HEK293 (cell line): ENCODE results near the gene COIL.
A peak's percentile ranks its signal among the peaks of the same experiment; 100 is the strongest.

Source experiments
- CTCF ChIA-PET: fragments of 350-600 bp; formaldehyde crosslinking; extraction: SDS; loops from one replicate; lab custom pipeline; 2021; ENCODE audit warnings: antibody characterized with exemption; lab: Yijun Ruan, JAX
- POLR2A ChIA-PET: fragments of 300-600 bp; formaldehyde crosslinking; extraction: SDS; loops from one replicate; lab custom pipeline; 2020; ENCODE audit warnings: antibody characterized with exemption, inconsistent platforms; lab: Yijun Ruan, JAX
- H3K27ac ChIP-seq: fragments of 200-500 bp; sonication (Bioruptor generic); 2 replicates; pipeline ENCODE4 v1.5.1; 2014; ENCODE audit warnings: low read depth, low read length, control low read depth, inconsistent platforms; ENCODE audit errors: extremely low read depth
- H3K36me3 ChIP-seq, 2 experiments: fragments of 200-500 bp in 1 of 2; sonication (Bioruptor generic) in 1 of 2; 1 replicate in 1 of 2; 2 replicates in 1 of 2; pipeline ENCODE4 v1.5.1; 2014 to 2017; ENCODE audit warnings: inconsistent platforms in 2 of 2, low read length in 2 of 2; ENCODE audit not compliant: control insufficient read depth in 2 of 2, insufficient read depth in 1 of 2
- H3K4me1 ChIP-seq: fragments of 200-500 bp; sonication (Bioruptor generic); 2 replicates; pipeline ENCODE4 v1.5.1; 2014; ENCODE audit warnings: mild to moderate bottlenecking, low read length, inconsistent platforms; ENCODE audit not compliant: control insufficient read depth, insufficient read depth
- H3K4me3 ChIP-seq: 2 replicates; pipeline ENCODE4 v1.5.1; 2011; ENCODE audit warnings: low read depth, mild to moderate bottlenecking, control low read depth, low read length, moderate library complexity
- H3K9me3 ChIP-seq: fragments of 200-500 bp; sonication (Bioruptor generic); 2 replicates; pipeline ENCODE4 v1.5.1; 2014; ENCODE audit warnings: low read depth, low read length, inconsistent platforms; ENCODE audit not compliant: control insufficient read depth, insufficient read depth
- EGR2 ChIP-seq: fragments of 450-650 bp; formaldehyde crosslinking; IDR thresholded peaks from 2 replicates; pipeline ENCODE4 v1.5.1; 2016; ENCODE audit warnings: low read depth, missing biosample characterization, missing genetic modification characterization
- PRDM1 ChIP-seq: fragments of 450-650 bp; formaldehyde crosslinking; IDR thresholded peaks from 2 replicates; pipeline ENCODE4; 2016; ENCODE audit warnings: missing biosample characterization, missing genetic modification characterization
- ZBTB1 ChIP-seq: fragments of 450-650 bp; formaldehyde crosslinking; IDR thresholded peaks from 2 replicates; pipeline ENCODE4 v1.5.1; 2016; ENCODE audit warnings: missing biosample characterization, missing genetic modification characterization
- ZEB2 ChIP-seq: fragments of 450-650 bp; formaldehyde crosslinking; IDR thresholded peaks from 2 replicates; pipeline ENCODE4 v1.5.1; 2016; ENCODE audit warnings: missing biosample characterization, missing genetic modification characterization
- ZNF175 ChIP-seq: fragments of 450-650 bp; formaldehyde crosslinking; IDR thresholded peaks from 2 replicates; pipeline ENCODE4 v1.5.1; 2016; ENCODE audit warnings: missing biosample characterization, missing genetic modification characterization
- ZNF184 ChIP-seq: fragments of 450-650 bp; IDR thresholded peaks from 2 replicates; pipeline ENCODE4 v1.5.1; 2018; ENCODE audit warnings: missing biosample characterization, mild to moderate bottlenecking, missing genetic modification characterization
- ZNF404 ChIP-seq: fragments of 450-650 bp; formaldehyde crosslinking; IDR thresholded peaks from 2 replicates; pipeline ENCODE4 v1.5.1; 2017; ENCODE audit warnings: missing biosample characterization, missing genetic modification characterization
- ZNF530 ChIP-seq: fragments of 450-650 bp; formaldehyde crosslinking; IDR thresholded peaks from 2 replicates; pipeline ENCODE4 v1.5.1; 2016; ENCODE audit warnings: low read depth, missing biosample characterization, missing genetic modification characterization
- ZNF664 ChIP-seq: fragments of 450-650 bp; formaldehyde crosslinking; IDR thresholded peaks from 2 replicates; pipeline ENCODE4 v1.5.1; 2016; ENCODE audit warnings: missing biosample characterization, missing genetic modification characterization
- TF ChIP-seq, protein P1 (sequence below): fragments of 450-650 bp; formaldehyde crosslinking; IDR thresholded peaks from 2 replicates; pipeline ENCODE4 v1.5.1; 2016; ENCODE audit warnings: missing biosample characterization, missing genetic modification characterization, borderline replicate concordance
- TF ChIP-seq, protein P2 (sequence below): fragments of 450-650 bp; formaldehyde crosslinking; IDR thresholded peaks from 2 replicates; pipeline ENCODE4 v1.5.1; 2016; ENCODE audit warnings: missing biosample characterization, missing genetic modification characterization
- TF ChIP-seq, protein P3 (sequence below): fragments of 450-650 bp; formaldehyde crosslinking; IDR thresholded peaks from 2 replicates; pipeline ENCODE4 v1.5.1; 2016; ENCODE audit warnings: missing biosample characterization, missing genetic modification characterization
- TF ChIP-seq, protein P4 (sequence below): fragments of 450-650 bp; formaldehyde crosslinking; IDR thresholded peaks from 2 replicates; pipeline ENCODE4 v1.5.1; 2017; ENCODE audit warnings: missing biosample characterization, missing genetic modification characterization
- TF ChIP-seq, protein P5 (sequence below): IDR thresholded peaks from 2 replicates; pipeline ENCODE4 v1.6.1; 2011; ENCODE audit warnings: mild to moderate bottlenecking, low read depth, low read length, borderline replicate concordance
- TF ChIP-seq, protein P6 (sequence below): fragments of 450-650 bp; formaldehyde crosslinking; IDR thresholded peaks from 2 replicates; pipeline ENCODE4 v1.5.1; 2016; ENCODE audit warnings: missing biosample characterization, missing genetic modification characterization

Gene COIL

DNA sequence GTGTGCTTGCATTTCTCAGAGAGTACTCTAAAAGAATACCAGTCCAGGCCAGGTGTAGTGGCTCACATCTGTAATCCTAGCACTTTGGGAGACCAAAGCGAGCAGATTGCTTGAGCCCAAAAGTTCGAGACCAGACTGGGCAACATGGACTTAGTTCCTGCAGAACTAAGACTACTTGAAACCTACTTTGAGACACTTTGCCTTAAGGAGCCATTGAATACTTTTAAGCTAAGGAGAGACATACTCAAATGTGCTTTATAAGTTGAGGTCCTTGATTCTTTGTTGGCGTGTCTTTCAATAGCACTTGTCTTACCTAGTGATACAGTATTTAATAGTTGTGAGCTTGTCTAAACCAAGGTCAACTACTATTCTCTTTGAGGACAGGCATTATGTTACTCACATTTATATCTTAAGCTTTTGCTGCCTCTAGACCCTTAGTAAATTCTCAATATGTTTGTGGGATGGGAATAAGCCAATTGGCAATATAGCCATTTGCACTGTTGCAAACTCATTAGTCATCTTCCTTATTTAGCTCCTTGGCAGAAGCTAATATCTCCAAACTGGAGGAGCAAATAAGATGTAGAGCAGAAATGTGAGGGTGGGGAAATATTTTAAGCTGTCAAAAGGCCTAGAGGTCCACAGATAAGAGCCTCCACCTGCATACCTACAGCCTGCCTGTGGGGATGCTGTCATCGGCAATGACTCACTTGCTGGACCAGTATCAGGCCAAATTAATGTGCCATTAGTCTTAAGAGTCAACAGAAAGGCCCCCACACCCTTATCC is 33.4 kb upstream of the COIL start:
- H3K4me1 ChIP-seq: no peaks in the 10 kb centered on the region
- CTCF ChIA-PET: interaction anchor here (0.6 kb wide), 1 partner anchor 728 kb away, joined by 3 read pairs; no protein-coding TSS in a partner anchor
- TF ChIP-seq ZBTB1 (tag by site-specific recombination) (no peak), EGR2 (tag by site-specific recombination) (no peak), ZNF404 (tag by site-specific recombination) (no peak), ZNF175 (no peak), PRDM1 (tag by site-specific recombination) (no peak)
- TF ChIP-seq, protein P1, sequence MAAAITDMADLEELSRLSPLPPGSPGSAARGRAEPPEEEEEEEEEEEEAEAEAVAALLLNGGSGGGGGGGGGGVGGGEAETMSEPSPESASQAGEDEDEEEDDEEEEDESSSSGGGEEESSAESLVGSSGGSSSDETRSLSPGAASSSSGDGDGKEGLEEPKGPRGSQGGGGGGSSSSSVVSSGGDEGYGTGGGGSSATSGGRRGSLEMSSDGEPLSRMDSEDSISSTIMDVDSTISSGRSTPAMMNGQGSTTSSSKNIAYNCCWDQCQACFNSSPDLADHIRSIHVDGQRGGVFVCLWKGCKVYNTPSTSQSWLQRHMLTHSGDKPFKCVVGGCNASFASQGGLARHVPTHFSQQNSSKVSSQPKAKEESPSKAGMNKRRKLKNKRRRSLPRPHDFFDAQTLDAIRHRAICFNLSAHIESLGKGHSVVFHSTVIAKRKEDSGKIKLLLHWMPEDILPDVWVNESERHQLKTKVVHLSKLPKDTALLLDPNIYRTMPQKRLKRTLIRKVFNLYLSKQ (tag by site-specific recombination): no peak
- no peak overlapping the region for H3K4me3 ChIP-seq
- no peaks in the 10 kb centered on the region for H3K9me3 ChIP-seq
- POLR2A ChIA-PET: no interaction called here
- no peak overlapping the region for H3K27ac ChIP-seq
- H3K36me3 ChIP-seq: peaks cover 5 to 76% of the 10 kb centered on the region in 2 experiments

DNA sequence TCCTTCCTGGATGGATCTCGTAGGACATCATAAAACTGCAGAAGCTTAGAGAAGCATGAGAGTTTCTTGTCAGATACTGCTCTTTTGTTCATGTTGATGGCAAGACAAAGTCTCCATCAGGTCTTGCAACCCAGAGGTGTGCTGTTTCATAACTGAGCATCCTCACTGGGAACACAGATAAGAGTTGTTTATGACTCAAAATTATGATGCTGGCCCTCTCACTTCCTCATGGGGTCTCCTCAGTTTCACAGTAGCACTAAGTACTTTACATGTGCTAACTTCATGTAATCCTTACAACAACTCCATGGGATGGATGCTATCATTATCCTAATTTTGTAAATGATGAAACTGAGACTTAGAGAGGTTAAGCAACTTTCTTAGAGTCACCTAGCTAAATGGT is 31.5 kb upstream of the COIL start:
- Histone ChIP-seq H3K9me3 (no peaks in the 10 kb centered on the region), H3K4me1 (no peaks in the 10 kb centered on the region), H3K36me3 (peaks cover 9 to 73% of the 10 kb centered on the region in 2 experiments), H3K27ac (no peak overlapping the region), H3K4me3 (no peak overlapping the region)
- ChIA-PET POLR2A (no interaction called here), CTCF (no interaction called here)
- TF ChIP-seq, protein P2, sequence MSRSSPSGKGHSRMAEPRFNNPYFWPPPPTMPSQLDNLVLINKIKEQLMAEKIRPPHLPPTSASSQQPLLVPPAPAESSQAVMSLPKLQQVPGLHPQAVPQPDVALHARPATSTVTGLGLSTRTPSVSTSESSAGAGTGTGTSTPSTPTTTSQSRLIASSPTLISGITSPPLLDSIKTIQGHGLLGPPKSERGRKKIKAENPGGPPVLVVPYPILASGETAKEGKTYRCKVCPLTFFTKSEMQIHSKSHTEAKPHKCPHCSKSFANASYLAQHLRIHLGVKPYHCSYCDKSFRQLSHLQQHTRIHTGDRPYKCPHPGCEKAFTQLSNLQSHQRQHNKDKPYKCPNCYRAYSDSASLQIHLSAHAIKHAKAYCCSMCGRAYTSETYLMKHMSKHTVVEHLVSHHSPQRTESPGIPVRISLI (tag by site-specific recombination): no peak
- TF ChIP-seq ZNF664 (tag by site-specific recombination): no peak
- TF ChIP-seq, protein P3, sequence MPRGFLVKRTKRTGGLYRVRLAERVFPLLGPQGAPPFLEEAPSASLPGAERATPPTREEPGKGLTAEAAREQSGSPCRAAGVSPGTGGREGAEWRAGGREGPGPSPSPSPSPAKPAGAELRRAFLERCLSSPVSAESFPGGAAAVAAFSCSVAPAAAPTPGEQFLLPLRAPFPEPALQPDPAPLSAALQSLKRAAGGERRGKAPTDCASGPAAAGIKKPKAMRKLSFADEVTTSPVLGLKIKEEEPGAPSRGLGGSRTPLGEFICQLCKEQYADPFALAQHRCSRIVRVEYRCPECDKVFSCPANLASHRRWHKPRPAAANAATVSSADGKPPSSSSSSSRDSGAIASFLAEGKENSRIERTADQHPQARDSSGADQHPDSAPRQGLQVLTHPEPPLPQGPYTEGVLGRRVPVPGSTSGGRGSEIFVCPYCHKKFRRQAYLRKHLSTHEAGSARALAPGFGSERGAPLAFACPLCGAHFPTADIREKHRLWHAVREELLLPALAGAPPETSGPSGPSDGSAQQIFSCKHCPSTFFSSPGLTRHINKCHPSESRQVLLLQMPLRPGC (tag by site-specific recombination): no peak
- TF ChIP-seq, protein P4, sequence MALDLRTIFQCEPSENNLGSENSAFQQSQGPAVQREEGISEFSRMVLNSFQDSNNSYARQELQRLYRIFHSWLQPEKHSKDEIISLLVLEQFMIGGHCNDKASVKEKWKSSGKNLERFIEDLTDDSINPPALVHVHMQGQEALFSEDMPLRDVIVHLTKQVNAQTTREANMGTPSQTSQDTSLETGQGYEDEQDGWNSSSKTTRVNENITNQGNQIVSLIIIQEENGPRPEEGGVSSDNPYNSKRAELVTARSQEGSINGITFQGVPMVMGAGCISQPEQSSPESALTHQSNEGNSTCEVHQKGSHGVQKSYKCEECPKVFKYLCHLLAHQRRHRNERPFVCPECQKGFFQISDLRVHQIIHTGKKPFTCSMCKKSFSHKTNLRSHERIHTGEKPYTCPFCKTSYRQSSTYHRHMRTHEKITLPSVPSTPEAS (tag by site-specific recombination): no peak

DNA sequence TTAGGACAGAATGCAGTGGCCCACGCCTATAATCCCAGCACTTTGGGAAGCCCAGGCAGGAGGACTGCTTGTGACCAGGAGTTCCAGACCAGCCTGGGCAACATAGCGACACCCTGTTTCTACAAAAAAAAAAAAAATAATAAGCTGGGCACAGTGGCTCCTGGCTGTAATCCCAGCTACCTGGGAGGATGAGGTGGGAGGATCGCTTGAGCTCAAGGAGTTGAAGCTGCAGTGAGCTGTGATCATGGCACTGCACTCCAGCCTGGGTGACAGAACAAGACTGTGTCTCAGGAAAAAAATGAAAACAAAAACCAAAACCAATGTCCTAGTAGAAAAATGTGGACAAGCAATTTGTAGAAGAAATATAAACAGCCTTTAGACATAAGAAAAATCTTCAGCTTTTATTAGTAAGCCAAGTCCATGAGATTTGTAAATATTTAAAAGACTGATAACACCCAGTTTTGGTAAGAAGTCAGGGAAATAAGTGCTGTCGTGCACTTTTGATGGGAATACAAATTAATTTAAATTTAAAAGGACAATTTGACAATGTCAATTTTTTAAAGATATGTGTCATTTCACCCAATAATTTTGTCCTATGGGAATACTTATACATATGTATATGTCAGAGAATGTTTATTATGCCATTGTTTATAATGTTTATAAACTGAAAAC is 28.2 kb upstream of the COIL start:
- CTCF ChIA-PET: interaction anchor here (0.6 to 0.9 kb wide), 5 partner anchors 21 to 844 kb away, joined by 3 read pairs; no protein-coding TSS in a partner anchor

More for the DNA sequence above, 28.2 kb upstream of the COIL start:
- Histone ChIP-seq H3K27ac (no peak overlapping the region), H3K4me3 (no peak overlapping the region), H3K36me3 (peaks cover 17 to 71% of the 10 kb centered on the region in 2 experiments; a peak in 2 of 3 replicates), H3K4me1 (no peaks in the 10 kb centered on the region), H3K9me3 (no peaks in the 10 kb centered on the region)
- TF ChIP-seq, protein P5, sequence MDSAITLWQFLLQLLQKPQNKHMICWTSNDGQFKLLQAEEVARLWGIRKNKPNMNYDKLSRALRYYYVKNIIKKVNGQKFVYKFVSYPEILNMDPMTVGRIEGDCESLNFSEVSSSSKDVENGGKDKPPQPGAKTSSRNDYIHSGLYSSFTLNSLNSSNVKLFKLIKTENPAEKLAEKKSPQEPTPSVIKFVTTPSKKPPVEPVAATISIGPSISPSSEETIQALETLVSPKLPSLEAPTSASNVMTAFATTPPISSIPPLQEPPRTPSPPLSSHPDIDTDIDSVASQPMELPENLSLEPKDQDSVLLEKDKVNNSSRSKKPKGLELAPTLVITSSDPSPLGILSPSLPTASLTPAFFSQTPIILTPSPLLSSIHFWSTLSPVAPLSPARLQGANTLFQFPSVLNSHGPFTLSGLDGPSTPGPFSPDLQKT: no peak
- no peak for TF ChIP-seq ZNF530 (tag by site-specific recombination)
- TF ChIP-seq, protein P6, sequence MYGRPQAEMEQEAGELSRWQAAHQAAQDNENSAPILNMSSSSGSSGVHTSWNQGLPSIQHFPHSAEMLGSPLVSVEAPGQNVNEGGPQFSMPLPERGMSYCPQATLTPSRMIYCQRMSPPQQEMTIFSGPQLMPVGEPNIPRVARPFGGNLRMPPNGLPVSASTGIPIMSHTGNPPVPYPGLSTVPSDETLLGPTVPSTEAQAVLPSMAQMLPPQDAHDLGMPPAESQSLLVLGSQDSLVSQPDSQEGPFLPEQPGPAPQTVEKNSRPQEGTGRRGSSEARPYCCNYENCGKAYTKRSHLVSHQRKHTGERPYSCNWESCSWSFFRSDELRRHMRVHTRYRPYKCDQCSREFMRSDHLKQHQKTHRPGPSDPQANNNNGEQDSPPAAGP (tag by site-specific recombination): no peak
- peak; percentile 94 for TF ChIP-seq ZNF184 (tag by site-specific recombination)
- no peak for TF ChIP-seq ZEB2 (tag by site-specific recombination)
- POLR2A ChIA-PET: no interaction called here
